Endothelial cell of umbilical vein (primary cell): ENCODE measurements around the gene ZNF132. TPM values are rescaled to one million over a fixed set of nuclear protein-coding genes. Genes with fewer than 3 reads are reported as not detected.
"Not testable (repeated sequence)": the region's sequence is repeated elsewhere in the genome, so short reads cannot be mapped to it uniquely, and the experiment has no call there.

Experiments
- BruUV-seq: library from RNA; stranded (reverse); fragments of 400-500 nt; replicated peaks from 2 replicates; lab custom pipeline; 2021; lab: Mats Ljungman, UMichigan
- CTCF ChIA-PET: fragments of 300-600, 350-600 bp; sonication (Branson Sonifier 250); formaldehyde crosslinking; loops from one replicate; lab custom pipeline; 2021; ENCODE audit warnings: antibody characterized with exemption, inconsistent platforms; lab: Charles Lee
- POLR2A ChIA-PET: fragments of 300-600, 350-600 bp; sonication (Branson Sonifier 250); formaldehyde crosslinking; loops from one replicate; lab custom pipeline; 2021; ENCODE audit warnings: antibody characterized with exemption, inconsistent platforms; lab: Charles Lee
- DNase-seq: peaks from one replicate; pipeline ENCODE4 v3.0.0-alpha.2; 2011; ENCODE audit warnings: low read depth, low spot score
- FAIRE-seq: peaks from 2 replicates; lab custom pipeline; 2011; peaks lifted over from hg19 to GRCh38; lab: Jason Lieb, UNC
- H2AFZ ChIP-seq: 2 replicates; pipeline ENCODE4 v1.6.0; 2012; ENCODE audit warnings: low read depth, low read length, control low read depth, inconsistent platforms
- H3K27ac ChIP-seq: 2 replicates; pipeline ENCODE4 v1.5.1; 2011; ENCODE audit warnings: low read depth, mild to moderate bottlenecking, control low read depth, low read length, moderate library complexity; ENCODE audit not compliant: insufficient read depth
- H3K27me3 ChIP-seq, 2 experiments: 2 replicates each; pipeline versions ENCODE4 v1.6.0 to v1.6.1; 2011; ENCODE audit warnings: low read length in 2 of 2, mixed read lengths in 1 of 2; ENCODE audit not compliant: control insufficient read depth in 2 of 2, insufficient read depth in 2 of 2
- H3K36me3 ChIP-seq, 2 experiments: 2 replicates in 1 of 2; 3 replicates in 1 of 2; pipeline ENCODE4 v1.5.1; 2011; ENCODE audit warnings: low read length in 2 of 2, mild to moderate bottlenecking in 1 of 2, moderate library complexity in 1 of 2; ENCODE audit not compliant: control insufficient read depth in 2 of 2, insufficient read depth in 2 of 2; ENCODE audit errors: extremely low read depth in 1 of 2
- H3K4me1 ChIP-seq: 3 replicates; pipeline ENCODE4 v1.5.1; 2011; ENCODE audit warnings: mild to moderate bottlenecking, low read length; ENCODE audit not compliant: control insufficient read depth, insufficient read depth; ENCODE audit errors: extremely low read depth
- H3K4me2 ChIP-seq: 2 replicates; pipeline ENCODE4 v1.6.1; 2011; ENCODE audit warnings: low read length, control low read depth, mixed read lengths; ENCODE audit not compliant: insufficient read depth
- H3K4me3 ChIP-seq, 3 experiments: fragments of 200-600 bp in 1 of 3; sonication (generic), shearing (Covaris generic) in 1 of 3; replicated peaks in 1 of 3; 2 replicates each; pipeline ENCODE4 v1.5.1; 2011 to 2016; ENCODE audit warnings: control low read depth in 3 of 3, low read length in 3 of 3, mild to moderate bottlenecking in 2 of 3, inconsistent platforms in 1 of 3, low read depth in 1 of 3, moderate library complexity in 1 of 3; ENCODE audit not compliant: insufficient read depth in 1 of 3
- H3K79me2 ChIP-seq: 2 replicates; pipeline ENCODE4 v1.6.0; 2012; ENCODE audit warnings: low read length, inconsistent platforms; ENCODE audit not compliant: control insufficient read depth, insufficient read depth
- H3K9ac ChIP-seq: replicated peaks from 2 replicates; pipeline ENCODE3; 2011; ENCODE audit warnings: low read length, control low read depth; ENCODE audit not compliant: insufficient read depth; ENCODE audit errors: extremely low read depth
- H3K9me1 ChIP-seq: replicated peaks from 3 replicates; pipeline ENCODE4 v1.6.0; 2011; ENCODE audit warnings: mild to moderate bottlenecking, low read length; ENCODE audit not compliant: control insufficient read depth, insufficient read depth; ENCODE audit errors: extremely low read depth
- H3K9me3 ChIP-seq: replicated peaks from 2 replicates; pipeline ENCODE4 v1.5.1; 2012; ENCODE audit warnings: low read length, inconsistent platforms; ENCODE audit not compliant: control insufficient read depth, insufficient read depth
- H4K20me1 ChIP-seq: replicated peaks from 2 replicates; pipeline ENCODE3; 2011; ENCODE audit warnings: mild to moderate bottlenecking, low read length; ENCODE audit not compliant: control insufficient read depth, insufficient read depth; ENCODE audit errors: extremely low read depth
- GATA2 ChIP-seq: IDR thresholded peaks from 2 replicates; pipeline ENCODE4 v1.7.0; 2011; ENCODE audit warnings: low read depth, mild to moderate bottlenecking, moderate library complexity, mixed read lengths, low read length; ENCODE audit not compliant: insufficient read length, insufficient read depth
- dilution Hi-C: fragments of 300-500 bp; cut with MboI; formaldehyde crosslinking; loops from one replicate; pipeline ENCODE4 v1.15.0; 2019; ENCODE audit warnings: low sequenced_read_pairs; ENCODE audit not compliant: extremely low pct_ligation_motif_present
- intact Hi-C: fragments of 100-400 bp; cut with micrococcal nuclease; formaldehyde crosslinking; loops from one replicate; pipeline ENCODE4 v1.10.0; 2022
- polyA plus RNA-seq, 4 experiments: library from polyadenylated mRNA; depleted of rRNA in 3 of 4; stranded (reverse) in 3 of 4; unstranded in 1 of 4; fragments of >200 nt; gene quantifications; 2 replicates each; pipeline versions ENCODE4 v1.2.1 to v1.2.3, GENCODE V29; 2011 to 2012; ENCODE audit warnings: missing spikeins in 1 of 4
- total RNA-seq: library from RNA; stranded (reverse); gene quantifications from 2 replicates; pipeline ENCODE4 v1.2.3, GENCODE V29; 2021
- TF ChIP-seq, protein P1 (sequence below), 2 donors: IDR thresholded peaks; 1 replicate in 1 of 2; 2 replicates in 1 of 2; pipeline ENCODE4 v1.5.1; 2011; ENCODE audit warnings: low read length in 2 of 2, mild to moderate bottlenecking in 2 of 2, moderate library complexity in 2 of 2, control low read depth in 1 of 2, inconsistent platforms in 1 of 2, low read depth in 1 of 2; ENCODE audit not compliant: insufficient read depth in 1 of 2; ENCODE audit errors: extremely low read depth in 1 of 2

The ZNF132 gene
- total and polyA plus RNA-seq, 2 donors (not counting 3 experiments of a cell fraction or from before 2014, with no cell fraction given), result 0.54 to 4.2 TPM

DNA sequence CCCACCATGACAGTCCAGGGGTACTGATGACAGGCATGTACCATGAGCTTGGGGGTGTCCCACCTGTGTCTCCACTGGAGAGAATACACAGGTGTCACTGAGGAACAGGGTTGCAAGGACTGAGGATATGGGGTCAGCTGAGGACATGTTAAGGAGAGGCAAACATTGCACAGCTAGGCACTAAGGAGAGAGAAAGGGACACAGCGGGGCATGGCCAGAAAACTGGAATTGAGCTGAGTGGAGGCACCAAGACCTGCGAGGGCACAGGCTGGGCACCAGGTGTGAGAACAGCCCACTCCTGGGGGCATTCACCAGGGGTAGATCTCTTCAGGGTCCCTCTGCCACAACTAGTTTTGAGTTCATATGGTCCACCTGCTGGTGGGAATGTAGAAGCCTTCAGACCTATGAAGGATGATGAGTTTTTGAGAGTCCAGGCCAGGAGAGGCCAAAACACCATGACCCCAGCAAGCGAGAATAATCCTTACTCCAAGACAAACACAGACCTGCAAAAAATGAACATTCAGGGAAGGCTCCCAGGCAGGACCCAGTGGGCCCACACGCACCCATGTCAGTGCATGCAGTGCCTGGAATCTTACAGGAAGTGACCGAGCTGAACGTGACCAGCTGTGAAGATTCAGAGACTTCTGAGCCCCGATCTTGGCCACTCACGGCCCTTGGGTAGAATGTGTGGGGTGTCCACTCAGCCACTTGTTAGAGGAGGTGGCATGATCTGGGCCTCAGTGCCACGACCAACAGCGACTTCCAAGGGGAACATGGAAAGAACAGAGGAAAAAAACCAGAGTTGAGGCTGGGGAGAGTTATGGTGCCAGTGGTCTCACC lies 32.9 kb downstream of the ZNF132 start:
- DNase-seq, result no peak
- Histone ChIP-seq H4K20me1 (no peaks in the 10 kb centered on the region), H2AFZ (no peak overlapping the region), H3K27me3 (no peaks in the 10 kb centered on the region), H3K27ac (no peak overlapping the region), H3K9me3 (no peaks in the 10 kb centered on the region), H3K4me1 (peaks cover 17% of the 10 kb centered on the region), H3K9me1 (no peaks in the 10 kb centered on the region), H3K4me2 (peak overlapping the region; percentile 53), H3K79me2 (peaks cover 10% of the 10 kb centered on the region), H3K4me3 (peak overlapping the region in 1 of 3 experiments; percentile 51), H3K36me3 (no peaks in the 10 kb centered on the region), H3K9ac (no peak overlapping the region)
- CTCF ChIA-PET, result no interaction called here
- intact Hi-C loops (no loop called here), dilution Hi-C loops (no loop called here)
- no TSS peak for BruUV-seq
- TF ChIP-seq GATA2, result no peak
- TF ChIP-seq, protein P1, sequence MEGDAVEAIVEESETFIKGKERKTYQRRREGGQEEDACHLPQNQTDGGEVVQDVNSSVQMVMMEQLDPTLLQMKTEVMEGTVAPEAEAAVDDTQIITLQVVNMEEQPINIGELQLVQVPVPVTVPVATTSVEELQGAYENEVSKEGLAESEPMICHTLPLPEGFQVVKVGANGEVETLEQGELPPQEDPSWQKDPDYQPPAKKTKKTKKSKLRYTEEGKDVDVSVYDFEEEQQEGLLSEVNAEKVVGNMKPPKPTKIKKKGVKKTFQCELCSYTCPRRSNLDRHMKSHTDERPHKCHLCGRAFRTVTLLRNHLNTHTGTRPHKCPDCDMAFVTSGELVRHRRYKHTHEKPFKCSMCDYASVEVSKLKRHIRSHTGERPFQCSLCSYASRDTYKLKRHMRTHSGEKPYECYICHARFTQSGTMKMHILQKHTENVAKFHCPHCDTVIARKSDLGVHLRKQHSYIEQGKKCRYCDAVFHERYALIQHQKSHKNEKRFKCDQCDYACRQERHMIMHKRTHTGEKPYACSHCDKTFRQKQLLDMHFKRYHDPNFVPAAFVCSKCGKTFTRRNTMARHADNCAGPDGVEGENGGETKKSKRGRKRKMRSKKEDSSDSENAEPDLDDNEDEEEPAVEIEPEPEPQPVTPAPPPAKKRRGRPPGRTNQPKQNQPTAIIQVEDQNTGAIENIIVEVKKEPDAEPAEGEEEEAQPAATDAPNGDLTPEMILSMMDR (IDR thresholded peaks at IDR 0.05; ENCODE audit: extremely low read depth in 1 of 2, insufficient read depth in 1 of 2, low read depth in 1 of 2, low read length in 2 of 2), result peak; percentile 16 to 24
- POLR2A ChIA-PET, result no interaction called here
- FAIRE-seq, result peak; percentile 53

DNA sequence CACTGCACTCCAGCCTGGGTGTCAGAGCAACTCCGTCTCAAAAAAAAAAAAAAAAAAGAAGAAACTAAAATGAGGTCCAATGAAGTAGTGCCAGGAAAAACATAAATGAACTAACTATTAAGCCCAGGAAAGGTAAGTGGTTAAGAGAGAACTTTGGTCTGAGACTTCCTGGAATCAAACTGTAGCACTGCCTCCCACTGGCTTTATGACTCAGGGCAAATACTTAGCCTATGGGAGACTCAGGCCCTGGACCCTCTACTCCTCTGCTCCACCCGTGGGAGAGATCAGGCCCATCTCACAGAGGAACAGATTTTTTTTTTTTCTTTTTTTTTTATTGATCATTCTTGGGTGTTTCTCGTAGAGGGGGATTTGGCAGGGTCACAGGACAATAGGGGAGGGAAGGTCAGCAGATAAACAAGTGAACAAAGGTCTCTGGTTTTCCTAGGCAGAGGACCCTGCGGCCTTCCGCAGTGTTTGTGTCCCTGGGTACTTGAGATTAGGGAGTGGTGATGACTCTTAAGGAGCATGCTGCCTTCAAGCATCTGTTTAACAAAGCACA lies 36.0 kb downstream of the ZNF132 start:
- H3K9ac ChIP-seq, dilution Hi-C loops, H3K9me1 ChIP-seq, H3K27me3 ChIP-seq, CTCF ChIA-PET, H3K27ac ChIP-seq, H3K79me2 ChIP-seq, POLR2A ChIA-PET, H3K4me2 ChIP-seq, H4K20me1 ChIP-seq, H3K4me3 ChIP-seq, H3K9me3 ChIP-seq, intact Hi-C loops, DNase-seq, H3K36me3 ChIP-seq, FAIRE-seq, BruUV-seq, H2AFZ ChIP-seq: not testable (repeated sequence)
- H3K4me1 ChIP-seq, result peaks cover 19% of the 10 kb centered on the region
